Upper lobe of right lung (tissue), 1 donor: Measurements from ENCODE around the gene ITCH. TPM values are rescaled to one million over a fixed set of nuclear protein-coding genes. Genes with fewer than 3 reads are reported as not detected.
"Not testable (repeated sequence)": the region's sequence is repeated elsewhere in the genome, so short reads cannot be mapped to it uniquely, and the experiment has no call there.

ENCODE experiments used
- ATAC-seq: fragments of 200-7000 bp; cut with Tn5 transposase; one replicate; pipeline ENCODE4 v1.9.1; 2020; ENCODE audit warnings: mild to moderate bottlenecking, moderate library complexity
- DNase-seq: peaks from one replicate; pipeline ENCODE4 v3.0.0-alpha.2; 2020
- H3K27ac ChIP-seq: fragments of 200-600 bp; one replicate; pipeline ENCODE4 v1.8.0; 2022
- H3K27me3 ChIP-seq: fragments of 200-600 bp; one replicate; pipeline ENCODE4 v1.8.0; 2022; ENCODE audit warnings: mild to moderate bottlenecking
- H3K36me3 ChIP-seq: fragments of 200-600 bp; one replicate; pipeline ENCODE4 v1.8.0; 2022
- H3K4me1 ChIP-seq: fragments of 200-600 bp; one replicate; pipeline ENCODE4 v1.8.0; 2022
- H3K4me3 ChIP-seq: fragments of 200-600 bp; one replicate; pipeline ENCODE4 v1.8.0; 2022; ENCODE audit warnings: mild to moderate bottlenecking
- H3K9me3 ChIP-seq: fragments of 200-600 bp; one replicate; pipeline ENCODE4 v1.8.0; 2022
- intact Hi-C: fragments of 100-400 bp; cut with DNase I; formaldehyde crosslinking; loops from one replicate; pipeline ENCODE4 v1.11.0; 2022
- total RNA-seq: library from RNA; stranded (reverse); fragmentation: NEBNext Ultra II Directional; extraction: Animal tissue kit (Norgen Biotek cat#: 25700); gene quantifications from one replicate; pipeline ENCODE4 v1.2.1, GENCODE V29; 2021
- TF ChIP-seq, protein P1 (sequence below): fragments of 200-600 bp; IDR thresholded peaks from one replicate; pipeline ENCODE4 v1.8.0; 2022; ENCODE audit warnings: antibody characterized with exemption
- donor health status: DM: no; HTN: yes; CAD: no; lungs with severe emphysema.

ITCH gene
- total RNA-seq, 1 donor from 2014 or later = 65.6 TPM

DNA sequence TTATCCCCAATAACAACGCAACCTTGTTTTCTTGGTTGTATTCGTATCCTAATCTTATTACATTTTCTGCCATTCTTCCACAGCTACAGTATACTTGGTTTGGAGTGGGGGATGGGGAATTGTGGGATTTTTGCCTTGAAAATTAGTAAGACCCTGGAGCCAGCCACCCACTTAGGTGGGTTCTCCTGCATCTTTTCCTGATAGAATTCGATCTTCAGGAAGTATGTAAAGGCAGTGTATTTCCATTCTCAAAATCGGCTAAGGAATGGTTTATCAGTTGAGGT lies 1.1 kb downstream of the ITCH start:
- H3K4me3 ChIP-seq = peak overlapping the region; percentile 87
- H3K27ac ChIP-seq = peak overlapping the region; percentile 95
- TF ChIP-seq, protein P1, sequence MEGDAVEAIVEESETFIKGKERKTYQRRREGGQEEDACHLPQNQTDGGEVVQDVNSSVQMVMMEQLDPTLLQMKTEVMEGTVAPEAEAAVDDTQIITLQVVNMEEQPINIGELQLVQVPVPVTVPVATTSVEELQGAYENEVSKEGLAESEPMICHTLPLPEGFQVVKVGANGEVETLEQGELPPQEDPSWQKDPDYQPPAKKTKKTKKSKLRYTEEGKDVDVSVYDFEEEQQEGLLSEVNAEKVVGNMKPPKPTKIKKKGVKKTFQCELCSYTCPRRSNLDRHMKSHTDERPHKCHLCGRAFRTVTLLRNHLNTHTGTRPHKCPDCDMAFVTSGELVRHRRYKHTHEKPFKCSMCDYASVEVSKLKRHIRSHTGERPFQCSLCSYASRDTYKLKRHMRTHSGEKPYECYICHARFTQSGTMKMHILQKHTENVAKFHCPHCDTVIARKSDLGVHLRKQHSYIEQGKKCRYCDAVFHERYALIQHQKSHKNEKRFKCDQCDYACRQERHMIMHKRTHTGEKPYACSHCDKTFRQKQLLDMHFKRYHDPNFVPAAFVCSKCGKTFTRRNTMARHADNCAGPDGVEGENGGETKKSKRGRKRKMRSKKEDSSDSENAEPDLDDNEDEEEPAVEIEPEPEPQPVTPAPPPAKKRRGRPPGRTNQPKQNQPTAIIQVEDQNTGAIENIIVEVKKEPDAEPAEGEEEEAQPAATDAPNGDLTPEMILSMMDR = no peak
- ATAC-seq (no peak), DNase-seq (no peak)
- peaks cover 2% of the 10 kb centered on the region for H3K36me3 ChIP-seq
- intact Hi-C loops = no loop called here
- H3K9me3 ChIP-seq = no peaks in the 10 kb centered on the region
- no peaks in the 10 kb centered on the region for H3K27me3 ChIP-seq
- peaks cover 35% of the 10 kb centered on the region for H3K4me1 ChIP-seq

DNA sequence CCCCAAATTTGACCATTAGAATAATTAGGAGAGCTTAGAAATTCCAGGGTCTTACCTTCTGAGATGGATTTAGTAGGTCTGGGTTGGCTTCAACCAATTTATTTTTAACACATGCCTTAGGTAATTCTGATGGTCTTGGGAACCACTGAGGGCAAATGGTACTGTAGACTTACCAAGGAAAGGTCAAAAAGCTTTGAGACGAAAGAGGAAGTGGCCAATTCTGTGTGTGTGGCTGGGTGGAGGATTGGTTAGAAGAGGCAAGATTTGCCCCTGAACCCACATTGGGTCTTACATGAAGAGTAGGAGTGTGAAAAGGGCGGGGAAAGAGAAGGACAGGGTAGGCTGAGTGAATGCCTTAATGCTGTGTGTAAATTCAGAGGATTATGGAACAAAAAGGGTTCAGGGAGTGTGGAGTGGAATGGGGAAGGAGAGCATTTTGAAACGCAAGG lies 2.7 kb downstream of the ITCH start:
- Histone ChIP-seq H3K9me3 (no peaks in the 10 kb centered on the region), H3K4me1 (peaks cover 35% of the 10 kb centered on the region), H3K4me3 (no peak overlapping the region), H3K36me3 (peaks cover 18% of the 10 kb centered on the region), H3K27me3 (no peaks in the 10 kb centered on the region), H3K27ac (no peak overlapping the region)
- ATAC-seq (peak; percentile 75), DNase-seq (no peak)
- intact Hi-C loops = no loop called here
- TF ChIP-seq, protein P1 = no peak

DNA sequence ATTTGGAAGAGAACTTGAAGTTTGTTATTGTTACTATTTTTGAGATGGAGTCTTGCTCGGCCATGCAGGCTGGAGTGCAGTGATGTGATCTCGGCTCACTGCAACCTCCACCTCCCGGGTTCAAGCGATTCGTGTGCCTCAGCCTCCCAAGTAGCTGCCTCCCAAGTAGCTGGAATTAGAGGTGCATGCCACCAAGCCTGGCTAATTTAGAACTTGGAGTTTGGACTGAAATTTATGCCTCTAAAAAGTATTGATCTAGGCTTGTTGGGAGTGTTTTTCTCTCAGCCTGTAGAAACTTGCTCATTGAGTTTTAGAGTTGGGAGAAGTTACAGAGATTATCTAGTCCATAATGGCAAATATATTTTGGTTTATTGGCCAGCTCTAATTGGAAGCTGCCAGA lies 4.1 kb downstream of the ITCH start:
- Histone ChIP-seq H3K36me3 (peaks cover 29% of the 10 kb centered on the region), H3K4me3 (no peak overlapping the region), H3K9me3 (no peaks in the 10 kb centered on the region), H3K4me1 (peaks cover 35% of the 10 kb centered on the region), H3K27me3 (no peaks in the 10 kb centered on the region), H3K27ac (no peak overlapping the region)
- intact Hi-C loops = no loop called here
- DNase-seq (no peak), ATAC-seq (no peak)
- TF ChIP-seq, protein P1 = no peak

DNA sequence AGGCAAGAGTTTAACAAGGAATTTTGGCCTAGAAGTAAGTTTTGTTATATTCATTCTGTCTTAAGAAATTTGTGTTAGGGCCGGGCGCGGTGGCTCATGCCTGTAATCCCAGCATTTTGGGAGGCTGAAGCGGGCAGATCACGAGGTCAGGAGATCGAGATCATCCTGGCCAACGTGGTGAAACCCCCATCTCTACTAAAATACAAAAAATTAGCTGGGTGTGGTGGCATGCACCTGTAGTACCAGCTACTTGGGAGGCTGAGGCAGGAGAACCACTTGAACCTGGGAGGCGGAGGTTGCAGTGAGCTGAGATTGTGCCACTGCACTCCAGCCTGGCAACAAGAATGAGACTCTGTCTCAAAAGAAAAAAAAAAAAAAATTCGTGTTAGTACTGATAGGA lies 4.8 kb downstream of the ITCH start:
- DNase-seq, H3K9me3 ChIP-seq, H3K27ac ChIP-seq, ATAC-seq, intact Hi-C loops, H3K27me3 ChIP-seq, H3K4me3 ChIP-seq: not testable (repeated sequence)
- peaks cover 31% of the 10 kb centered on the region for H3K36me3 ChIP-seq
- peaks cover 31% of the 10 kb centered on the region for H3K4me1 ChIP-seq

DNA sequence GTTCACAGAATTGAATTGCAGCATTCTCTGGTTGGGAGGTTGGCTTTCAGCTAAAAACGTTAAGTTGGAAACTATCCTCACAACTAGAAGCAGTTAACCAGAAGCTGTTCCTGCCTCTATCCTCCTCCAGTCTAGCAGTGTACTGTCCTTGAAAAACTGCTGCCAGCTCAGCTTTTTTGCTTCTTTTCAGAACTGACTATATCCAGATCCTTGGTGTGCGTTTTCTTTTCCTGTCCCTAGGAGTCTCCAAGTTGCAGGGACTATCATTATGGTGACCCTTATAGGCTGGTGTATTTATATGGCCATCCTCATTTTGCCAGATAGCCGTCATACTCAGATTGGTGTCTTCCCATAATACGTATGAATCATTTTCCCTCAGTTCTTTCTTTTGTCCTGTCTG lies 5.5 kb downstream of the ITCH start:
- no peak overlapping the region for H3K27ac ChIP-seq
- peaks cover 30% of the 10 kb centered on the region for H3K4me1 ChIP-seq
- H3K36me3 ChIP-seq = peaks cover 35% of the 10 kb centered on the region
- no peak for ATAC-seq
- H3K9me3 ChIP-seq = no peaks in the 10 kb centered on the region
- no peak for DNase-seq
- intact Hi-C loops = no loop called here
- H3K27me3 ChIP-seq = no peaks in the 10 kb centered on the region
- TF ChIP-seq, protein P1 = no peak
- no peak overlapping the region for H3K4me3 ChIP-seq

DNA sequence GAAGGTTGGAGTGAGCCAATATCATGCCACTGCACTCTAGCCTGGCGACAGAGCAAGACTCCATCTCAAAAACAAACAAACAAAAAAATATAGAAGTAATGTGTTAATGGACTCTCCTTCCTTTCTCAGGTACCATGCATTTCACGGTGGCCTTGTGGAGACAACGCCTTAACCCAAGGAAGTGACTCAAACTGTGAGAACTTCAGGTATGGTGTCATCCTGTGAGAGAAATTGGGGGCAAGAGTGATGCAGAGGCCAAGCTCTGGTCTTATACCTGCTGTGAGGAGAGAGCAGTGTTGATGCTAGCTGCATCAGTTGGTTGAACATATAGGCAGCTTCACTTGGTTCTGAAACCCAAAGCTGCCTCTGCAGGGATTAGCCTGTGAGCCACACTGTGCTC lies 6.2 kb downstream of the ITCH start:
- Histone ChIP-seq H3K4me1 (peaks cover 27% of the 10 kb centered on the region), H3K27me3 (no peaks in the 10 kb centered on the region), H3K9me3 (no peaks in the 10 kb centered on the region), H3K27ac (no peak overlapping the region), H3K4me3 (no peak overlapping the region), H3K36me3 (peaks cover 43% of the 10 kb centered on the region)
- no peak for DNase-seq
- intact Hi-C loops = no loop called here
- TF ChIP-seq, protein P1 = no peak
- ATAC-seq = no peak
